Transverse colon (tissue), 4 donors: Measurements from ENCODE around the gene REEP1.

Experiments
- CTCF ChIP-seq, 5 experiments: fragments of 200-600 bp in 3 of 5; fragments of 450-650 bp in 2 of 5; sonication (generic) in 3 of 5; IDR thresholded peaks; 1 replicate in 2 of 5; 2 replicates in 3 of 5; pipeline ENCODE4 v1.5.1; 2016 to 2017; ENCODE audit warnings: antibody characterized with exemption in 5 of 5, inconsistent platforms in 3 of 5, mild to moderate bottlenecking in 2 of 5, moderate library complexity in 1 of 5
- EP300 ChIP-seq: sonication (generic); formaldehyde crosslinking; IDR thresholded peaks from one replicate; pipeline ENCODE4 v1.6.1; 2017; ENCODE audit warnings: antibody characterized with exemption, low read depth
- POLR2A ChIP-seq: fragments of 450-650 bp; IDR thresholded peaks from one replicate; pipeline ENCODE4 v1.6.1; 2016; ENCODE audit warnings: antibody characterized with exemption, mild to moderate bottlenecking, moderate library complexity
- POLR2AphosphoS5 ChIP-seq, 3 donors: sonication (generic); formaldehyde crosslinking; IDR thresholded peaks; one replicate each; pipeline ENCODE4 v1.6.1; 2016; ENCODE audit warnings: antibody characterized with exemption in 3 of 3

GRCh38 chr2:86372133-86372532 lies 34.7 kb upstream of the REEP1 start:
- TF ChIP-seq CTCF (IDR thresholded peaks at IDR 0.05) (no peak), EP300 (no peak), POLR2A (no peak), POLR2AphosphoS5 (IDR thresholded peaks at IDR 0.05) (no peak)
